Measurements from ENCODE around the gene GAS1.

GAS1 gene

DNA sequence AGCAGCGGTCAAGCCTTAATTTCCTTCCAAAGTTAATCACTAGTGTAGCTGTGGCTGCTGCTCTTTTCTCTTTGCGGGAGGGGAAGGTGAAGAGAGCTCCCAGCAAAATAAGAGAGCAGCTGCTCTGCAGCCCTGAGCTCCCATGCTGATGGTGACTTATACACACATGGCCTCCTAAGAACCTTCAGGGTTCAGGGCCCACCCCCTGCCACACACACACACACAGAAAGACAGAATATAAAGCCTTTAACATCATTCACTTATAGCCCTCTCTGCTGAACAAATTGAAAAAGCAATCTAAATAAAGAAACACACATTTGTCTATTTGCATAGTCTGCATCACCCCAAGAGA lies 43.6 kb downstream of the GAS1 start:
- ChIA-PET POLR2A (ENCODE audit: low non-redundant PET) (no interaction called here), CTCF (no interaction called here)
- TF ChIP-seq, protein P1, sequence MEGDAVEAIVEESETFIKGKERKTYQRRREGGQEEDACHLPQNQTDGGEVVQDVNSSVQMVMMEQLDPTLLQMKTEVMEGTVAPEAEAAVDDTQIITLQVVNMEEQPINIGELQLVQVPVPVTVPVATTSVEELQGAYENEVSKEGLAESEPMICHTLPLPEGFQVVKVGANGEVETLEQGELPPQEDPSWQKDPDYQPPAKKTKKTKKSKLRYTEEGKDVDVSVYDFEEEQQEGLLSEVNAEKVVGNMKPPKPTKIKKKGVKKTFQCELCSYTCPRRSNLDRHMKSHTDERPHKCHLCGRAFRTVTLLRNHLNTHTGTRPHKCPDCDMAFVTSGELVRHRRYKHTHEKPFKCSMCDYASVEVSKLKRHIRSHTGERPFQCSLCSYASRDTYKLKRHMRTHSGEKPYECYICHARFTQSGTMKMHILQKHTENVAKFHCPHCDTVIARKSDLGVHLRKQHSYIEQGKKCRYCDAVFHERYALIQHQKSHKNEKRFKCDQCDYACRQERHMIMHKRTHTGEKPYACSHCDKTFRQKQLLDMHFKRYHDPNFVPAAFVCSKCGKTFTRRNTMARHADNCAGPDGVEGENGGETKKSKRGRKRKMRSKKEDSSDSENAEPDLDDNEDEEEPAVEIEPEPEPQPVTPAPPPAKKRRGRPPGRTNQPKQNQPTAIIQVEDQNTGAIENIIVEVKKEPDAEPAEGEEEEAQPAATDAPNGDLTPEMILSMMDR (conservative IDR thresholded peaks at IDR 0.05; ENCODE audit: low read depth) = no peak
- no peak for DNase-seq (ENCODE audit: low spot score)
- H3K27ac ChIP-seq = no peak overlapping the region

DNA sequence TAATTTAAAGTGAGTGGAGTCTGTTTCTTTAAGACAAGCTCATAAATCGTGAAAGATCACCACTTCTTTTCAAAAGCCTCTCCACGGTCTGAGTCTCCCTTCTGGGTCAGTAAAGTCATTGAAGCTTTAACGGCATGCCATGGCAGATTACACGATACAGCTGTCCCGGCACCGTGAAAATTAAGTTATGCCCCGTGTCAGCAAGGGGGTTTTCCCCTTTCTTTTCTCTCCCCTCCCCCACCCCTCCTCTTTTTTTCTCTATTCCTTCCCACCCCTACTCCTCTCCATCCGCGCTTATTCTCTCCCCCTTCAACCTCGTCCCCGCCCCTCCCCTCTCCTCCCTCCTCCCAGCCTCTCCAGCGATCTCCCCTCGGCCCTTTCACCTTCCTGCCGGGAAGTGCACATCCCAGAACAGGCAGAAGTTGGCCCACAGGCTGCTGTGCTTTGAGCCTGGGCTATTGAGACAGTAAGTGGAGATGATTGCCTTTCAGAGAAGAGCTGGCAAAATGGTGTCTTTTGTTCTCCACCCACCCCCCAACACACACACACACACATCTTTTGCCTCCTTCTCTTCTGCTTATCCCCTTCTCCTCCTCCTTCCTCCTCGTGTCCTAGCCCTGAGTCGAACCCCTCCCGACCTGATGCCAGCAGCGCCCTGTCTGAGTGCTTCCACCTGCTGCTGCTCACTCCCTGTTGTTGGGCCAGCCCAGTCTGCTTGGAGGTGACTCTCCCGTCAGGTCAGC lies 44.1 kb downstream of the GAS1 start:
- POLR2A ChIA-PET (ENCODE audit: low non-redundant PET) = no interaction called here
- TF ChIP-seq, protein P1 (conservative IDR thresholded peaks at IDR 0.05; ENCODE audit: low read depth) = no peak
- DNase-seq (ENCODE audit: low spot score) = no peak

DNA sequence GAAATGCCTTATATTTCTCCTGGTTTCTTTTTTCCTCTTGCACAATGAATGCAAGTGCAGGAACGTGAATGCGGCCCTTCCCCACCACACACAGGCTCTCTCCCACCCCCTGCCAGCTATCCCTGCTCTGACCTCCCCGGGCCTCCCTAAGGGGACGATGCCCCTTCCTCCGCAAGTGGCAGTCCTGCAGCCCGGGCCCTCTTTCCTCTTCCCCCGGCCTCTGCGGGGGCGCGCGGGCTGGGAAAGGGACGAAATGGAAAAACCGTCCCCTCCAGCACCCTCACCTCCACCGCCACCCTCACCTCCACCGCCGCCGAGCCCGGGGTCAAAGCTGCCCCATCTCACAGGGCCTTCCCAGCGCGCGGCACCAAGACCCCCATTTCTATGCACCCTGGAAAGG lies 44.7 kb downstream of the GAS1 start:
- POLR2A ChIA-PET (ENCODE audit: low non-redundant PET) = no interaction called here
- H3K27ac ChIP-seq = no peak overlapping the region
- CTCF ChIA-PET = interaction anchor here (0.5 kb wide), 1 partner anchor 1283 kb away, joined by 3 read pairs; no protein-coding TSS in a partner anchor
- TF ChIP-seq, protein P1 (conservative IDR thresholded peaks at IDR 0.05; ENCODE audit: low read depth) = no peak
- no peak for DNase-seq (ENCODE audit: low spot score)

More for the DNA sequence above, 44.1 kb downstream of the GAS1 start:
- CTCF ChIA-PET = no interaction called here
- no peak overlapping the region for H3K27ac ChIP-seq

DNA sequence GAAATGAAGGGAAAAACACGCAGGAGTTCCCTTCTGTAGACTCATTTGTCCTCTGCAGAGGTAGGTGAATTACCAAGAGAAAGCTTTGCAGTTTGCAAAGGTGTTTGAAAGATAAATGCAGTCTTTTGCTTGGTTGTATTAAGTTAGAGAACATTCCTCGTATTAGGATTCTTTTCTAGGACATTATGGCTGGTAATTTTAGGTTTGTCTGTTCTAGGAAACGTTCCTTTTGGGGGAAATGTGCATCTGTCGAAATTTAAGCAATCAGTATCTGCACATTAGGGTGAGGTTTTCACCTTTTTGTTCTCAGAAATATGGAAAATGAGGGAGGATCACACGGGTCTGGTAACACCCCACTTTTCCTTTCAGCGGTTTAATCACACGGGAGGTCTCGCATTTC lies 45.1 kb downstream of the GAS1 start:
- H3K27ac ChIP-seq = no peak overlapping the region
- ChIA-PET CTCF (interaction anchor here (0.5 kb wide), 1 partner anchor 1283 kb away, joined by 3 read pairs; no protein-coding TSS in a partner anchor), POLR2A (ENCODE audit: low non-redundant PET) (no interaction called here)
- DNase-seq (ENCODE audit: low spot score) = no peak
- TF ChIP-seq, protein P1 (conservative IDR thresholded peaks at IDR 0.05; ENCODE audit: low read depth) = no peak

DNA sequence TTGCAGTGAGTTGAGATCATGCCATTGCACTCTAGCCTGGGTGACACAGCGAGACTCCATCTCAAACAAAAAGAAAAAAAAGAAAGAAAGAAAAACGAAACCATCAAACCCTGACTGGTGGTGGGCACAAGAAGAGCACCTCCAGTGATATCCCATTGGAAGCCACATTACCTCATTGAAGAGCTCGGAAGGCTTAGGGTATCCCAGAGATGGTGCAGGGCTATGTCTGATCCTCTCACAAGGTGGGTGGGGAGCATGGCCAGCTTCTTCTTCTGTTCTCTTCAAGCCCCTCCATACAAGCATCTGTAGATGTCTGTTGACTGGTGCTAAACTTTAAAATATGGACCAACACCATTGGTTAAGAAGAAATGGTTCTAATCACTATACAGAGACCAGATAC lies 45.8 kb downstream of the GAS1 start:
- TF ChIP-seq, protein P1 (conservative IDR thresholded peaks at IDR 0.05; ENCODE audit: low read depth) = no peak
- no peak overlapping the region for H3K27ac ChIP-seq
- CTCF ChIA-PET = no interaction called here
- no peak for DNase-seq (ENCODE audit: low spot score)
- POLR2A ChIA-PET (ENCODE audit: low non-redundant PET) = no interaction called here
